ENCODE data around the gene AUP1.

AUP1 gene

DNA sequence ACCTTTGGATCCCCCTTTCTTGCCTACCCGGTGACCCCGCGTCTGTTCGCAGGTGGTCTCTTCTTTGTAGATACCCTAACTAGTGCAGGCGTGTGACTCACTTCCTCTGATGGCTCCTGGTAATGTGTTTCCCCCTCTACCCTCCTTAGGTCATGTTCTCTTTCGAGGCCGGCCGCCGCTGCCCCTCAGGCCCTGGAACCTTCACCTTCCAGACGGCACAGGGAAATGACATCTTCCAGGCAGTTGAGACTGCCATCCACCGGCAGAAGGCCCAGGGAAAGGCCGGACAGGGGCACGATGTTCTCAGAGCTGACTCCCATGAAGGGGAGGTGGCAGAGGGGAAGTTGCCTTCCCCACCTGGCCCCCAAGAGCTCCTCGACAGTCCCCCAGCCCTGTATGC is 26.7 kb upstream of the AUP1 start:
- no peak for DNase-seq

DNA sequence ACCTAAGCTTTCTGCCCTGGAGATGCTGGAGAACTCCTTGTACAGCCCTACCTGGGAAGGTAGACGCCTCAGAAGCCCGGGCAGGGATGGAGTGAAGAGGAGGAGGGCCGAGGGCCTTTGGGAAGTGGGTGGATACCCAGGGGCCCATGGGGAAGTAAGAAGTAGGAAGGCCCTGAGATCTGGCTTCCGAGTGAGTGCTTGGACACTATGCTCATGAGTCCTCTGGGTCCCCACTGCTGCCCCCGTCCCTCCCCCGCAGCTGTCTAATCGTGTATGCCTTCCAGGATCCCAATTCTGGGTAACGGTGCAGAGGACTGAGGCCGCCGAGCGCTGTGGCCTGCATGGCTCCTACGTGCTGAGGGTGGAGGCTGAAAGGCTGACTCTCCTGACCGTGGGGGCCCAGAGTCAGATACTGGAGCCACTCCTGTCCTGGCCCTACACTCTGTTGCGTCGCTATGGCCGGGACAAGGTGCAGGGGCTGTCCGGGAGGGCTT is 26.2 kb upstream of the AUP1 start:
- no peak for DNase-seq

DNA sequence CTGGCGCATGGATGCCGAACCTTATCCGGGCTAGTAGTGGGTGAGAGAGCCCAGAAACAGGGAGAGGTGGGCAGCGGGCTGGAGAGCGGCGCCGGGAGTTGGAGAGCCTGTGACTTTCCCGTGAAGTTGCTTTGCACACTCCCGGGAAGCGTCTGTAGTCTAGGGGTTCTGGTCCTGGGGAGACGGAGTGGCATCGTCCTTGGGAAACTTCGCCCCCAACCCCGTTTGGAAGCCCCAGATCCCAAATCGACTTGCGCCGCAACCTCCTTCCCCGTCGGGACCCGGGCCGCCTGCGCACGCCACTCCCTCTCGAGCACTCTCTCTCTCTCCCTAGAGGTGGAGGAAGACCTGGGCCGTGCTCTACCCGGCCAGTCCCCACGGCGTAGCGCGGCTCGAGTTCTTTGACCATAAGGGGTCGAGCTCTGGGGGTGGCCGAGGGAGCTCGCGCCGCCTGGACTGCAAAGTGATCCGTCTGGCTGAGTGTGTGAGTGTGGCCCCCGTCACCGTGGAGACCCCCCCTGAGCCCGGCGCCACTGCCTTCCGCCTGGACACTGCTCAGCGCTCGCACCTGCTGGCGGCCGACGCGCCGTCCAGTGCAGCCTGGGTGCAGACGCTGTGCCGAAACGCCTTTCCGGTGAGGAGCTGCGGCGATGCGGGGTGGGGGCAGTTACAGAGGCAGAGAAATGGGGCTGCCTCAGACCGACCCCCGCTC is 25.5 kb upstream of the AUP1 start:
- peak; percentile 62 for DNase-seq

DNA sequence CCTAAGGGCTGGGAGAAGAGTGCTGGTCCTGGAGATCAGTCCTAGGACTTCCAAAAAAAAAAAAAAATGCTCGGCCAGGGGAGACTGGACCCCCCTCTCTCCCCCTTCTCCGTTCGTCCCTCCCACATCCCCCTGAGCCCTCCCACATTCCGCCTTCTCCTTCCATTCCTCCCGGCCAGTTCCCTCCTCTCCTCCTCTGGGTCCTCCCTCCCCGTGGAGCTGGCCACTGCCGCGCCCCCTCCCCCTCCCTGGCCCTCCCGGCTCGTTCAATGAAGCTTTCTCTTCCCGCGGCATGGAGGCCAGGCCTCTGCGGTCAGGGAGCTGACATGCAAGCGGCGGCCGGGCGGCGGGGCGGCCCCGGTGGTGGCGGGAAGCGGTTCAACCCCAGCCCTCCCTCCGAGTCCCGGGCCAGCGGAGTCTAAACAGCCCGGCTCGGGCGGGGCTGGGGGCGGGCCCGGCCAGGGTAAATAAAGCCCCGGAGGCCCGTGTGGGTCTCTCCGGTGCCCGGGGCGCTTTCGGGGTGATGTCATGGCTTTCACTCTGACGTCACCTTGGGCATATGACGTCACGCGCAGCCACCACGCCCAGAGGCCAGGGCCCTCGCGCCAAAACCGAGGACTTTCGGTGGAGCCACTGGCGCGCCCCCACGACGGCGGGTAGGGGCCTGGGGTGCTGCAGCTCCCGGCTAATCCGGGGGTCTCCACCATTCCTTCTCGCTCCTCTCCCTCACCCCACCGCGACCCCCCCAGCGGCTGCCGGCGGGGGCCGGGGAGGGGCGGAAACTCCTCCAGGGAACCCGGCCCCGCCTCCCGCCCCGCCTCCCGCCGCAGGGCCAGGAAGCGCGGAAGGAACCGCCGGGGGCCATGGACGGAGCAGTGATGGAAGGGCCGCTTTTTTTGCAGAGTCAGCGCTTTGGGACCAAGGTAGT is 24.6 kb upstream of the AUP1 start, which contains the start of the genes DOK1 and LOXL3:
Gene DOK1 (plus strand): TSS at position 829 of the 928 bp plus-strand sequence. CDS start 35 bp downstream, at position 864.
Gene LOXL3 (minus strand): TSS at position 51 of the 928 bp plus-strand sequence. CDS start 1,308 bp downstream, outside the sequence.
- peak; percentile 92 for DNase-seq

DNA sequence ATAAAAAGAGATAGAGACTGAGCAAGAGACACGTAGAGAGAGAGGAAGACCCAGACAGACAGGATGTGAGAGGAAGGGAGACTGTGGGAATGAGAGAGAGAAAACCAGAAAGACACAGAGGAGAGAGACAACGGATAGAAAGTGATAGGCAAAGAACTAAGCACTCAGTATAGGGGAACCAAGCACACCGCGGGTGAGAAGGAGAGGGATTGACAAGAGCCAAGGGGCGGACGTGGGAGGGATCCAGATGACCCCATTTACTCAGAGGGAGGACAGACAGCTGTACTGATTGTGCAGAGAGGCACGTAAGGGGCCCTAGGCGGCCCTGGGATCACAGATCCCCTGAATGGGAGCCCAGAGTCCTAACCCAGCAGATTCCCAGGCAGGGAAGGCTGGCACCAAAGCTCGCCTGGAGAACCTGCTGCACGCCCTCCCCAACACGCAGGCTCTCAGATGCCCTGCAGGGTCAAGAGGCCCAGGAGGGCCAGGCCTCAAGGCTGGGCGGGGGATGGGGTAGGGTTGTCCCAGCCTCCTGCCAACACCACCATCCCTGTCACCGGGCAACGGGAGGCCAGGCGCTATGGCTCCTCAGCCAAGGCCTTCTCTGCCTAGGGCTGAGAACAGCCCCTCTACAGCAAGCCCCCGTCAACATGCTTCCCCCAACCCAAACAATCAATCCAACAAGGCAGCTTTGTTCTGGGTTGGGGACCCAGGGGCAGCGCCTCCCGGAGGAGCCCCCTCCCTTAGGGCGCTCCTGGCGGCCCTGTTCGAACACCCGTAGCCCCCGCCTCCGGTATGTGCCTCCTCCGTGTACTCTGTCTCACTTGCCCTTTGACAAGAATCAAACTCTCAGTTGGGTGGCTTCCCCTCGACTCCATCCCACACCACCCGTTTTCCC is 23.7 kb upstream of the AUP1 start:
- no peak for DNase-seq

DNA sequence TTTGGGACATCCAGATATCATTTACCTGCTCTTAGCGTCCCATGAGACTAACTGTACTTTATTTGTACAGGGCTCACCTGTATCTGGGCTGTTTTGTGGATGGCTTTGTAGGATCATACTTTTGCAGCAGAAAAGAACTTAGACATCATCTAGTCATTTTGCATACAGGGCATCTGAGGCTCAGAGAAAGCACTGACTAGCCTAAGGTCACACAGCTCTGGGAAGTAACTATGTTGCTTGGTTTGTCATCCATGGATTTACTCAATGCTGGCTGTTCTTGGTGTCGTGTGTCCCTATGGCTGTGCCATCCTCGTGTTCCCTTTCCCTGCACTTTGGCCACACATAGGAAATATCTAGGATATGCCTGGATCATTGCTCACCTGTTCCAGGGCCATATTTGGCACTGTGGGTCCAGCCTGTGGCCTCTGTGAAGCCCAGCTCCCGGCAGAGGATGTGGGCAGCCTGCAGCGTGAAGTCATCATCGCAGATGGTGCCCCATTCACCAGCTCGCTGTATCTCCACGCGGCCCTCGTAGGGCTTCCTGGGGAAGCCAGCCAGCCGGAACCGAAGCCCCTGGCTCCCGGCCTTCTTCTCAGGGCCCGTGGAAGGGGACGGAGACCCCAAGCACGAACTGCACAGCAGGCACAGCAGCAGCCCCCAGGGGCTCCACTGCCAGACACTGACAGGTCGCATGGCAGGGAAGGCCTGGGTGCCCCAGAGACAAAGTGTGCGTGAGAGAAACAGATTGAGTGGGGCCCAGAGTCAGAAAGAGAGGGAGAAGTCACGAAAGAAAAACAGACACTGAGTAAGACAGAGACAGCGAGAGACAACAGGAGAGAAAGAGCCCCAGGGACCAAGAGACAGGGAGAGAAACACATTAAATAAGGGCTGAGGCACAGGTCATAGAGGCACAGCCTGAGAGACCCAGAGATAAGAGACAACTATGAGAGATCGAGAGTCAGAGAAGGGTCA is 22.7 kb upstream of the AUP1 start:
- DNase-seq, result no peak

DNA sequence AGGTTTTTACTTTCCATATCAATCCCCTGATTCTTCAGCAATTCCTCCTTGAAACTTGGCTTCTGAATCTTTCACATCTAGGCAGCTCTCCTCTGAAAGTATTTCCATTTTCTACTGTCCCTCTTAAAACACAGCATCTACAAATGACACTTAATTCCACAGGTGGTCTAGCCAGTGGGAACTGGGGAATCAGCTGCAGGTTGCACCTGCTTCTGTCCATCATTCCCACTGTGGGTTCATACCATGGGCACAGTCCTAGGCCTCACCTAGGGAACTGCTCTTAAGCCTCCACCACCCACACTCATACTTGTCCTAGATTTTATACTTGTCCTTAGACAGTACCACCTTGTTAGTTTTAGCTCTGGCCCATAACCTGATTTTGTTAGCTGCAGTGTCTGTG is 22.0 kb upstream of the AUP1 start:
- DNase-seq, result no peak

DNA sequence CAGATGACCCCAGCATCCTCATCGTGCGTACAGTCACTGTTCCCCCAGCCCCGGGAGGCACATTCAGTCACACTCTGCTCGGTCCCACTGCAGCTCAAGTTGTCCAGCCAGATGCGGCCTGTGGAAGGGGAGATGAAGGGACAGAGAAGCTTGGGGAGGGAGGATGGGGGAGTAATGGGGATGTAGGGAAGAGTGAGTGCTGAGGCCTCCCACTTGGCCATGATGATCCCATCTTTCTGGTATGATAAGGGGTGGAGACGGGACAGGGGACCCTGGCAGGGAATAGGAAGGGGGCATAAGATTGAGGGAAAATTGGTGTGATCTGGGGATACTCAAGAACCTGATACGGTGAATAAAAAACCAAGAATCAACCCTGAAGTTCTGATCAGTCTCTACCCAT is 20.7 kb upstream of the AUP1 start:
- DNase-seq, result no peak

DNA sequence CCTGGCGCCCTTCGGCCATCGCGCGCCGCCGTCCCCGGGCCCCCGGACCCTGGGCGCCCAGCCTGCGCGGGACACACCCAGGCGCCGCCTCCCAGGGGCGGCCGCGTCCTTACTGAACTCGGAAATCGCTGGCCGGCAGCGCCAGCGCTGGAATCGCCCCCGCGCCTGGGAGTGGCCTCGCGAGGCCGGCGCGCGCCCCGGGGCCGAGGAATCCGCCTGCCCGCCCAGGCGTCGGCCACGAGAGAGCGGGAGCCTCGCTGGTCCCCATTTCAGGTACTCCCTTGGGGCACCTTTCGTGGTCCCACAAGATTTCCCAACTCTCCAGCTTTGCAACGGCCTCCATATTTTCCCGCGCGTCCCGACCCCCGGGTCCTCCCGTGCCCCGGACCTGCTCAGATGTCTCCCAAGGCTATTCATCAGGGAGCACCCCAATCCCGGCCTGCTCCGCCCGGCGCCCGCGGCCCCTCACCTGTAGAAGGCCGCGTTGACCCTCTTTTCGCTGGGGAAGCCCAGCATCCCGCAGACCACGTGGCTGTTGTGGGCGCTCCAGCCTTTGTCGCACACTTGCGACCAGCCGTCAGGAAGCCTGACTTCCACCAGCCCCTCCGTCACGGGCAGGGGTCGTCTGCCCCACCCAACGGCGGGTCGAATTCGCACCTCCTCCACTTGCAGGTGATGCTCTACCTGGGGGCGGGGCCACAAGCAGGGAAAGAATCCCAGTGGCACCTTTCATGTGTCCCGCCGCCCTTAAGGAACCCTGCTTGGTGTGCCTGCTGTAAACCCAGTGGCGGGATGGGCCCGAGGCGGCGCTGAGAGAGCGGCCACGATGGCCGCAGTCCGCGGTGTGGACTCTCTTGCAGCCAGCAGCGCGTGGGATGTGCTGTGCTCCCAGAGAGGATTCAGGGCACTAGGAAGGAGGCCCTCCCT is 19.7 kb upstream of the AUP1 start:
- DNase-seq, result no peak

DNA sequence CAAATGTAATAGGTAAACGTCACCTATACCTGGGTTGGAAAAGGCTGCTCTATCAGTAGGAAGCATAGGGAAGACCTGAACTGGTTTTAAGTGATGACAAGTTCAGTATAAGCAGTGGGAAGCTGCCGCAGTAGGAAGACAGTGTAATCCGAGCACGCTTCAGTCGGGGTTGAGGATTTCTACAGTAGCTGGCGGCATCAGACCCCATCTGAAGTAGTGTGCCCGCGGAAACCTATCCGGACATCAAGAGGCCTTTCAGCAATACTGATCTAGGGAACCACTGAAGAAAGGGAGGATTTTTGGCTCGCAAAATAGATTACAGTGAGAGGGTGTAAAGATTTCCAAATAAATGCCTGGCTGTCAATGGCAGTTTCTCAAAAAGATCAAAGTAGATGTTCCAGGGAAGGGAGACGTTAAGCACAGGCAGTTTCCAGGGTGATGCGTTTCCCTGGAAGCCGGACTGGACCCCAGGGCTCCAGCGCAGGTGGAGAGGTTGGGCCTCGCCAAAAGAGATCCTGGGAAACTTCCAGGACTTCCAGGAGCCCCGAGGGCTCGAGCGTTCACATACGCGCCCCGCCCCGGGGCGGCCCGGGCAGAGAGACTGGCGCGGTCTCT is 18.9 kb upstream of the AUP1 start:
- DNase-seq, result no peak

DNA sequence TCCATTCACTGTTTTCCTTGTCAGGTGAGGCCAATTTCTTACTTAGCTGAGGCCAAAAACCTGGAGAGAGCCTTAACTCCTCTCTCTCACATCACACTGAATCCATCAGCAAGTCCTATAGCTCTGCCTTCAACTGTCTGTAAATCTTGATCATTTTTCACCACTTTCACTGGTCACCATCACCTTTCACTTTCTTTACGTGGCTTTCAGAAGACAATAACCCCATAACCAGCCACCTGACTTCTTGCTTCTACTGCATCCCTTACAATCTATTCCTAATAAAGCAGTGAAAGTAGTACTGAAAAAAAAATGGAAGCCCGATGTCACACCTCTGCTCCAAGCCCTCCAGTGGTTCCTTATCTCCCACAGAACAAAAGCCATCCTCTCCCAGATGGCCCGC is 16.5 kb upstream of the AUP1 start:
- no peak for DNase-seq

DNA sequence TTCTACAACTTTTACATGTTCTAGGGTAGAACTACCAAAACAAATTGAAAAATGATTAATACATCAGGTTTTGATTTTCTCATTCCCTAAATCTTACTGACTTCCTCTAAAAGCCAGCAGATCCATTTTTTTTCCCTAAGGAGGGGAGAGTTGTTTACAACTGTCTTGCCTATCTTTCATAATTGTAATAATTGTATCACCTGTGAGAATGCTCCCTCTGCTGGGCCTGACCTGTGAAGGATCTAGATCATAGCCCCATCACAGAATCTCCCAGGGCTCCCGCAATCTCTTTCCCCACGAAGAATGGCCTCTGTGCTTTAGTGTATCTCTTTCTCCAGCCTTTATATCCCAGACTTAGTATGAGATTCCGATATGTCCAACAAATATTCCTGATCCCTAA is 15.1 kb upstream of the AUP1 start:
- peak; percentile 36 for DNase-seq

DNA sequence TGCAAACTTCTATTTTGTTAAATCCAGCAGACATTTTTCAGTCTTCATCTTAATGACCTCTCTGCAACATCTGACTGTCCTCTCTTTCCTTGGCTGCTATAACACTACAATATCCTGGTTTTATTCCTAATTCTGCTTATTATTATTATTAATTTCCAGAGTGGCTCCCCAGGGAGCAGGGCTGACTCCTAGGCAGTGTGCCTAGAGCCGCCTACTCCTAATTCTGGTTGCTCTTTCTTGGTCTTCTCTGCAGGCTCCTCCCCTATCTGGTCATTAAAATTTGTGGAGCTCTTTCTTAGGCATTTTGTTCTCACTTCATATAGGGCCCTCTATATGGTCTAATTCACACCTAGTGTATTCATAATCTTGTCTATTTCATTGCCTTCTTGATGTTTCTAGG is 13.5 kb upstream of the AUP1 start:
- DNase-seq, result no peak

DNA sequence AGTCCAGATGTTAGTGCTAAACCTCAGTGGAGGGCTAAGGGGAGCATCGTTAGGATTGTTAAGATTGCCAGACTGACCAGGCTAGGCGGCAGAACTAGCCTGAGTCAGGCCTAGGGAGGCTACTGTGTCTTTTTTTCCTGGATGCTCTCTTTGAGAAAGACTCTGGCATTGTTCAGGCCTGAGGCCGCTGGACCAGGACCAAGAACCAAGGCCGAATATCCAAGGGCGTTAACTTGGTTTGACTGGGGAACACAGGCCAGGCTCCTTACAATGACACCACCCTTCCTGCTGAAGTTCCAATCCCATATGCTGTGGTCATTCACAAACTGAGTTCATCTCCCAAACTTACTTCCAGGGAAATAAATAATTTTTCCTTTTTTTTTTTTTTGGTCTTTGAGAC is 10.8 kb upstream of the AUP1 start:
- DNase-seq, result no peak

DNA sequence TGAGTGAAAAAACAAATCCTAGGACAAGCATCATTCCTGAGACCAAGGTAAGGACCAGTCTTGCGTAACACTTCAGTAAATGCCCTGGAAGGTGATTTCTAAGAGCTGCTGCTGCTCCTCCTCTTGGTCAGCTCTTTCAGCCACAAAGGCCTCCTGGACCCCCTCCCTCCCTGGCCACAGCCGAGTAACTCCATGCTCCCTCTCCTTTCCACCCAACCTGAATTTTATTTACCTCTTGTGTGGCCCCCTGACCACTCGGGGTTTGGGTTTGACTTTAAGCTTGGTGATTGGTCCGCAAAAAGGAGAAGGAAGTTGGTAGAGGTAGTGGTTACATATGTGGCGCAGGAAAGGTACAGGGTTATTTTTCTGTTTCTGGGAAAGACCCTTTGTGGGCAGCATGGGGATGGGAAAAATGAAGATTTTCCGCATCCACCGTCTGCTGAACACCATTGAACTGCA is 9.4 kb upstream of the AUP1 start:
- DNase-seq, result no peak

DNA sequence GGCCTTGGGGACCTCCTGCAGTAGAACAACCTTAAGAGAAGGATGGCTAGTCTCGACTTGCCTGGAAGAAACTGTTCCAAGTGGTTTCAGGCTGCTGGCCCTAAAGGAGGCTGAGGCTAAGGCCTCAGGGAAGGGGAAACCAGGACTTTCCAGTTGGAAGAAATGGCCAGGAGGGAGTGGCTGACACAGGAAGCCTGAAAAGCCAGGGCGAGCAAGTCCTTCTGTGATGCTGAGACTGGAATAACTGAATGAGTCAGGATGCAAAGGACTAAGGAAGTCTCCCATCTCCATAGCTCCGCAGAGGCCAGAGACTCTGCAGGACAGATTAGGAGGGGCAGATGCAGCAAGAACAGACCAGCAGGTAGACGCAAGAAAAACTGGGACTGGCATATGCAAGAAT is 7.6 kb upstream of the AUP1 start:
- DNase-seq, result no peak

DNA sequence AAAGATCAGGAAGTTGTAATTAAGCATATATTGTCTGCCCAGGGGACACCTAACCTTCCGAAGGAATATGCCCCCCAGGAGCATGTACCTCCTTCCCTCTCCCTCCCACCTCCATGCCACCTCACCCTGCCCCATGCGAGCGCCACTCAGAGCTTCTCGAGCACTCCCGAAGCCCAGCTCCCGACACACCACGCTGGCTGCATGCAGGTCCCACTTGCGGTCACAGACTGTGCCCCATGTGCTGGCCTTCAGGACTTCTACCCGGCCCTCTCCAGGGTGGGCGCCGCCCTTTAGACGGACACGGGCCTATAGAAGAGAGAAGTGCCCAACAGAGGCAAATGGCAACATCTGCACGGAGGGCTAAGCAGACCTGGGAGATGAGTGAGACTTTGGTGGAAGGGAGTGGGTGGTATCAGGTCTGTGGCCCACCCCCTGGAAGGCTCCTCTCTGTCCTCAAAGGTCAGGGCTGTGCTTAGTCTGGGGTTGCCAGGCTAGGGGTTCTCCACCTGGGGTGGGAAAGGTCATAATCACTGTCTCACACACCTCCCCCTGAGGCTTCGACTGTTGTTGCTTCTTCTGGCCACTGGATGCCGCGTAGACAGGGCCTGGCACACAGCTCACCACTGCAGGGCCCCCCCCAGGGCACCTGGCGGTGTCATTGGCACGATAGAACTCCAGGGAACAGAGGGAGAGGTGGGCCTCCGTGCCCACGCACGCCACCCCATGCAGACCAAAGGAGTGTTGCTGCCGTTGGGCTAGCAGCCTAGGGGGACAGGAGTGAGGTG is 6.9 kb upstream of the AUP1 start:
- DNase-seq, result no peak

DNA sequence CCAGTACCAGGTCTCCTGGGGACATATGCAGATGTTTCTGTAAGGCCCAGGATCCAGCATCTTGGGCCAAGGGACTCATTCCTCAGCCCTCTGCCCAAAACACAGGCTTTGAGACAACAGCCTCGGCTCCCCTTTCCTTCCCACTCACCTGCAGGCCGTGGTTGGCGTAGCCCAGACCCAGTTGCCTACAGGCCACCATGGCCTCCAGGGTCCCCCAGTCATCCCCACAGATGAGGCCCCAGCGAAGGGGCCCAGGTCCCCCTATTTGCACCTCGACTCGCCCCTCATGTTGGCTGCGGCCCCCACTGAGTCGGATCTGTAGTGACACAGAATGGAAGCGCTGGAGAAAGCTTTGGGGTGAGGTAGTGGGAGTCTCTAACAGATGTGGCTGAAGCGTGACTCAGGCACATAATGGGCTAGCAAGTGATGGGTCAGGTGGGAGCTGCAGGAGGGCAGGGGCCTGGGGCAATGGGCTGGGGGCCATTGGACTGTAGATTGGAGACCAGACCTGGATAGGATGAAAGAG is 6.0 kb upstream of the AUP1 start:
- no peak for DNase-seq

DNA sequence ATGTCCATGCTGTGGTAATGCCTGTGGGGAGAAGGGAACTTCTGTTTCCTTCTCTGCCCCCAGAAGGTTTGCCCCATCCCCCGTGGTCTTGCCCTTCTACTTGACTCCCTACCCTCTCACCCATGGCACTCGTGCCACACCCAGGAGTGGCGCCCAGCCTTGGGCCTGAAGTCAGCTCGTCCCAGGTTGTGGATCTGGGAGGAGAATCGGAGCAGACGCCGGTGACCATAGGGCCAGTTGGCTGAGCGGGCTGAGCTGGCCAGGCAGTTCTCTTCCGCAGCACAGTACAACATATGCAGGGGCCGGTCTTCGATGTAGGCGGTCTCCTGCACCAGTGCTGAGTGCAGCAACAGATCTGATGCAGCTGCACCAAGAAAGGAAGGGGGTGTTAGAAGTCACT is 4.9 kb upstream of the AUP1 start:
- no peak for DNase-seq
